ENCODE measurements around the gene HDAC5. TPM values are rescaled to one million over a fixed set of nuclear protein-coding genes. Genes with fewer than 3 reads are reported as not detected.

The HDAC5 gene
- total RNA-seq, 1 experiment from 2014 or later: 22.4 TPM

DNA sequence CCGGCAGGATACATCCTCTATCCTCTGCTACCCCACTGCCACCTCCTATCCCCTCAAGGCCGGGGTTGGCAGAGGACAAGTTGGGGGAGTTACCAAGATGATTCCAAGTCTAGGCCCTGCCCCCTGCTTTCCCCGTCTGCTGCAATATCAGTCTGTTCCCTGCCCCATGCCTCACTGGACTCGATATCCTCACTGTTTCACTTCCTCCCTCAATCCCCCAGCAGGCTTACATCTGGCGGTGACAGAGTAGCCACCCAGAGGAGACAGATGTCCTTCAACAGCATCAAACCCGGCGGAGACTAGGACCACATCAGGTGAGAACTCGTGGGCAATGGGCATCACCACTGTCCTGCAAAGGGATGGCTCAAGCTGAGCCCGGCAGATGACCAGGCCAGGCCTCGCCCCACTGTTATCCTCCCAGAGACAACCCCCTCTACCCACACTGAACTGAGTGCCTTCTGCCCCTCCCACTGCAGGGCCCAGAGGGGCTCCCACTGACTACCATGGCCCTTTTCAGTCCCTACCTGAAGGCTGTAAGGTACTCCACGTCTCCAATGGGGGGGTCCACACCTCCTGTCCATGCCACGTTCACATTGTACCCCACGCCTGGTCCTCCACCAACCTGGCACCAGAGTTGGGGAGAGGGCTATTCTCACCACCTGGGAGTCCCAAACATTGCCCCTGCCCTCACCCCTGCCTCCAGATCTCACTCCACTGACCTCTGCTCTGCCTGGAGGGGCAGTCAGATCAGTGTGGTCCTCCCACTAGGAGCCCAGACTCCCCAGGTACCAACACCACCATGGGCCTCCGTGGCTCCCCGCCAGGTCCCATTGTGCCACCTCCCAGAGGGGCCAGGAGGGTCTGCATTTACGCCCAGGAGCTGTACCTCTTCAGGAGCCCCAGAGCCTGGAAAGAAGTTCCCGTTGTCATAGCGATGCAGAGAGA is 43.3 kb downstream of the HDAC5 start:
- Mint-ChIP-seq H3K36me3 (ENCODE audit: insufficient read depth, unreplicated experiment) (peaks cover 35% of the 10 kb centered on the region), H3K9me3 (ENCODE audit: low read depth, unreplicated experiment) (no peaks in the 10 kb centered on the region), H3K4me3 (ENCODE audit: low read depth, unreplicated experiment) (no peak overlapping the region), H3K27me3 (ENCODE audit: unreplicated experiment) (no peaks in the 10 kb centered on the region), H3K27ac (ENCODE audit: unreplicated experiment) (no peak overlapping the region), H3K4me1 (ENCODE audit: low read depth, unreplicated experiment) (no peaks in the 10 kb centered on the region)
- CTCF ChIA-PET: interaction anchor here (0.9 kb wide), 1 partner anchor 106 kb away, joined by 4 read pairs; the partner anchor contains the start of gene TMUB2
- DNase-seq: no peak
- TF ChIP-seq, protein P1, sequence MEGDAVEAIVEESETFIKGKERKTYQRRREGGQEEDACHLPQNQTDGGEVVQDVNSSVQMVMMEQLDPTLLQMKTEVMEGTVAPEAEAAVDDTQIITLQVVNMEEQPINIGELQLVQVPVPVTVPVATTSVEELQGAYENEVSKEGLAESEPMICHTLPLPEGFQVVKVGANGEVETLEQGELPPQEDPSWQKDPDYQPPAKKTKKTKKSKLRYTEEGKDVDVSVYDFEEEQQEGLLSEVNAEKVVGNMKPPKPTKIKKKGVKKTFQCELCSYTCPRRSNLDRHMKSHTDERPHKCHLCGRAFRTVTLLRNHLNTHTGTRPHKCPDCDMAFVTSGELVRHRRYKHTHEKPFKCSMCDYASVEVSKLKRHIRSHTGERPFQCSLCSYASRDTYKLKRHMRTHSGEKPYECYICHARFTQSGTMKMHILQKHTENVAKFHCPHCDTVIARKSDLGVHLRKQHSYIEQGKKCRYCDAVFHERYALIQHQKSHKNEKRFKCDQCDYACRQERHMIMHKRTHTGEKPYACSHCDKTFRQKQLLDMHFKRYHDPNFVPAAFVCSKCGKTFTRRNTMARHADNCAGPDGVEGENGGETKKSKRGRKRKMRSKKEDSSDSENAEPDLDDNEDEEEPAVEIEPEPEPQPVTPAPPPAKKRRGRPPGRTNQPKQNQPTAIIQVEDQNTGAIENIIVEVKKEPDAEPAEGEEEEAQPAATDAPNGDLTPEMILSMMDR (IDR thresholded peaks at IDR 0.05; ENCODE audit: unreplicated experiment): no peak
- BruUV-seq (replicated peaks): no TSS peak
- intact Hi-C loops (cut with micrococcal nuclease; ENCODE audit: unreplicated experiment): no loop called here

DNA sequence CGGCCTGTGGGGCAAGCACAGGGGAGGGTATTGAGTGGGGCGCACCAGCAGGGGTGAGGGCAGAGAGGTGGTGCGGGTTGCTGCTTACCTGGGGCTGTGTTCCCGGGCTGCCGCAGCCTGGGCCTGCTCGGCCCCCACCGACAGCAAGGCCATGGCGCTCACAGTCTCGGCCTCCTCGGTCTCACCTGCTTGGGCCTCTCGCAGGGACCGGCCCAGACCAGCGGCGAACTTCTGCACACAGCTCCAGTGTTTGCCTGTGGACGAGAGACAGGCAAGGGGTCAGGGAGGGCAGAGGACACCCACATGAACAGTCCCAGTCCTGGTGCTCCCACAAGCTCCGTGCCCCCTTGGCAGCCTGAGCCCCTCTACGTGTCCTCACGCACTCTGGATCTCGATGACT is 45.0 kb downstream of the HDAC5 start:
- intact Hi-C loops (cut with micrococcal nuclease; ENCODE audit: unreplicated experiment): no loop called here
- Mint-ChIP-seq H3K4me3 (ENCODE audit: low read depth, unreplicated experiment) (no peak overlapping the region), H3K4me1 (ENCODE audit: low read depth, unreplicated experiment) (no peaks in the 10 kb centered on the region), H3K9me3 (ENCODE audit: low read depth, unreplicated experiment) (no peaks in the 10 kb centered on the region), H3K27ac (ENCODE audit: unreplicated experiment) (no peak overlapping the region), H3K27me3 (ENCODE audit: unreplicated experiment) (no peaks in the 10 kb centered on the region), H3K36me3 (ENCODE audit: insufficient read depth, unreplicated experiment) (peaks cover 32% of the 10 kb centered on the region)
- no TSS peak for BruUV-seq (replicated peaks)
- DNase-seq: no peak
- CTCF ChIA-PET: interaction anchor here (0.6 kb wide), 1 partner anchor 25 kb away, joined by 3 read pairs; no protein-coding TSS in a partner anchor
- TF ChIP-seq, protein P1 (IDR thresholded peaks at IDR 0.05; ENCODE audit: unreplicated experiment): no peak

DNA sequence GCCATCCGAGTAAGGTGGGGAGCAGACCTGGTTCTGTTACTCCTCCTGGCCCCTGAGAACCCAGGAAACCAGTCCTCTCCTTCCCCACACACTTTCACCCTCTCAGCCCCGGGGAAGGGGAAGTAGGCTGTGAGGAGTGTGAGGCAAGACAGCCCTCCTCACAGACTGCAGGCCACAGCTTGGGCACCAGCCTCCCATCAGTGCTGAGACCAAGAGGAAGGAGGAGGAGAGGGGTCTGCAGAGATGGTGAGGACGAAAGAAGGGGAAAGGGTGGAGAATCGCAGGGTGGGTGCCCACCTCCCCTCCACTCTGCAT is 45.9 kb downstream of the HDAC5 start:
- H3K9me3 Mint-ChIP-seq (ENCODE audit: low read depth, unreplicated experiment): no peaks in the 10 kb centered on the region
- CTCF ChIA-PET: no interaction called here
- H3K27ac Mint-ChIP-seq (ENCODE audit: unreplicated experiment): no peak overlapping the region
- intact Hi-C loops (cut with micrococcal nuclease; ENCODE audit: unreplicated experiment): no loop called here
- H3K27me3 Mint-ChIP-seq (ENCODE audit: unreplicated experiment): no peaks in the 10 kb centered on the region
- no peak for DNase-seq
- H3K36me3 Mint-ChIP-seq (ENCODE audit: insufficient read depth, unreplicated experiment): peaks cover 23% of the 10 kb centered on the region
- TF ChIP-seq, protein P1 (IDR thresholded peaks at IDR 0.05; ENCODE audit: unreplicated experiment): no peak
- no TSS peak for BruUV-seq (replicated peaks)
- H3K4me1 Mint-ChIP-seq (ENCODE audit: low read depth, unreplicated experiment): no peaks in the 10 kb centered on the region
- no peak overlapping the region for H3K4me3 Mint-ChIP-seq (ENCODE audit: low read depth, unreplicated experiment)

DNA sequence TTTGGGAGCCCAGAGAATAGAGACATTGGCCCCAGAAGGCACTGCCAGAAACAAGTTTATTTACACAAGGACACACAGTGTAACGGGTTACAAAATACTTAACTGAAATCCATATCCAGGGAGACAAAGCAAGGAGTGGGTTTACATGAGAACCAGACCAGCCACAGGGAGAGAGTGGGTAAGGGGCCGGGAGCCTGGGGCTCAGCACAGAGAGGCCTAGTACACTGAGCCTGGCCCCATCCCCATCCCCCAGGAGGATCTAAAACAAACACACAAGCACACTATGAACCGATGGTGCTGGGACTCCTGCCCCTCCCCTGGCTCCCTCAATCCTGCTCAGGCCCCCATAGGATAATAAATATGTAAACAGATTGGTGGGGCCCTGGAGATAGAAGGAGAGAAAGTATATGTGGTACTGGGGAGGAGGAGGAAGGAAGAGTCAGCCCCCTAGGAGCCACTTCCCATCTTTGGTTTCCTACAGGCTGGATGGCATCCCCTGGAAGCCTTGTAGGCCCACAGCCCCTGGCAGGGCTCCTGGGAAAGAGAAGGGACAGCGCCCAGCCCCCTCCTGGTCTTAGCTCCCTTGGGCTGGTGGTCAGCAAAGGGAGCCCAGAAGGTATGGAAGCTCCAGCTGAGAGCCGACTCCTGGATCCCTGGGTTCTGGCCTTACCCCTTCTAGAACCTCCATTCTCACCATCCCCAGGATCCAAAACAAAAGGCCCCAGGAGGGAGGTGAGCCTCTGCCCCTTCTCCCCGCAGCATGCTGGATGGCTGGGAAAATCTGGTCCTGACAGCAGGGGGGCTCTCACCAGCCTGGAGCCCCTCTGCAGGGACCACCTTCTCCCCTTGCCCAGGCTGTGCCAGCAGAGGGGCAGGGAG is 46.5 kb downstream of the HDAC5 start:
- no peak for DNase-seq
- Mint-ChIP-seq H3K4me1 (ENCODE audit: low read depth, unreplicated experiment) (peaks cover 5% of the 10 kb centered on the region), H3K36me3 (ENCODE audit: insufficient read depth, unreplicated experiment) (peaks cover 18% of the 10 kb centered on the region), H3K27me3 (ENCODE audit: unreplicated experiment) (no peaks in the 10 kb centered on the region), H3K9me3 (ENCODE audit: low read depth, unreplicated experiment) (no peaks in the 10 kb centered on the region), H3K4me3 (ENCODE audit: low read depth, unreplicated experiment) (no peak overlapping the region), H3K27ac (ENCODE audit: unreplicated experiment) (no peak overlapping the region)
- TF ChIP-seq, protein P1 (IDR thresholded peaks at IDR 0.05; ENCODE audit: unreplicated experiment): no peak
- intact Hi-C loops (cut with micrococcal nuclease; ENCODE audit: unreplicated experiment): no loop called here
- CTCF ChIA-PET: no interaction called here
- no TSS peak for BruUV-seq (replicated peaks)
